Measurements from ENCODE around the gene RASSF6.

The RASSF6 gene

GRCh38 chr4:73663576-73663975, 43.3 kb upstream of the RASSF6 start:
- no peak overlapping the region for H3K27ac ChIP-seq
- no peak overlapping the region for H3K4me2 ChIP-seq (ENCODE audit: low read length)
- no peak for TF ChIP-seq CTCF (IDR thresholded peaks at IDR 0.05)

GRCh38 chr4:73662709-73663546, 42.7 kb upstream of the RASSF6 start:
- TF ChIP-seq CTCF (IDR thresholded peaks at IDR 0.05), result peak; percentile 25
- H3K9me3 ChIP-seq (ENCODE audit: control insufficient read depth, low read length), result no peaks in the 10 kb centered on the region
- no peaks in the 10 kb centered on the region for H3K79me2 ChIP-seq
- H3K36me3 ChIP-seq (ENCODE audit: control insufficient read depth, insufficient read depth, low read length), result no peaks in the 10 kb centered on the region
- no peak overlapping the region for H3K4me2 ChIP-seq (ENCODE audit: low read length)
- H3K27me3 ChIP-seq (ENCODE audit: control insufficient read depth, insufficient read depth, low read length), result no peaks in the 10 kb centered on the region
- H3K4me3 ChIP-seq (ENCODE audit: low read depth, low read length), result no peak overlapping the region
- no peak overlapping the region for H2AFZ ChIP-seq
- H3K27ac ChIP-seq, result no peak overlapping the region
- no peak overlapping the region for H3K9ac ChIP-seq
- no peaks in the 10 kb centered on the region for H3K4me1 ChIP-seq

More at GRCh38 chr4:73663576-73663975, 43.3 kb upstream of the RASSF6 start:
- no peak overlapping the region for H3K4me3 ChIP-seq (ENCODE audit: low read depth, low read length)
- no peaks in the 10 kb centered on the region for H3K4me1 ChIP-seq
- no peaks in the 10 kb centered on the region for H3K79me2 ChIP-seq
- H3K36me3 ChIP-seq (ENCODE audit: control insufficient read depth, insufficient read depth, low read length), result no peaks in the 10 kb centered on the region
- H3K27me3 ChIP-seq (ENCODE audit: control insufficient read depth, insufficient read depth, low read length), result no peaks in the 10 kb centered on the region
- H2AFZ ChIP-seq, result no peak overlapping the region
- no peak overlapping the region for H3K9ac ChIP-seq
- H3K9me3 ChIP-seq (ENCODE audit: control insufficient read depth, low read length), result no peaks in the 10 kb centered on the region

GRCh38 chr4:73661646-73662119, 41.4 kb upstream of the RASSF6 start:
- H3K27ac ChIP-seq, result no peak overlapping the region

GRCh38 chr4:73660808-73661207, 40.6 kb upstream of the RASSF6 start:
- Histone ChIP-seq H3K4me2 (ENCODE audit: low read length) (no peak overlapping the region), H3K9me3 (ENCODE audit: control insufficient read depth, low read length) (no peaks in the 10 kb centered on the region), H3K4me3 (ENCODE audit: low read depth, low read length) (no peak overlapping the region), H3K79me2 (no peaks in the 10 kb centered on the region), H3K27me3 (ENCODE audit: control insufficient read depth, insufficient read depth, low read length) (no peaks in the 10 kb centered on the region), H3K36me3 (ENCODE audit: control insufficient read depth, insufficient read depth, low read length) (no peaks in the 10 kb centered on the region), H3K27ac (no peak overlapping the region), H3K9ac (no peak overlapping the region), H2AFZ (no peak overlapping the region), H3K4me1 (no peaks in the 10 kb centered on the region)
- TF ChIP-seq CTCF (IDR thresholded peaks at IDR 0.05), result no peak

More at GRCh38 chr4:73661646-73662119, 41.4 kb upstream of the RASSF6 start:
- H3K36me3 ChIP-seq (ENCODE audit: control insufficient read depth, insufficient read depth, low read length), result no peaks in the 10 kb centered on the region
- H3K4me1 ChIP-seq, result no peaks in the 10 kb centered on the region
- H3K4me2 ChIP-seq (ENCODE audit: low read length), result no peak overlapping the region
- H2AFZ ChIP-seq, result no peak overlapping the region
- no peaks in the 10 kb centered on the region for H3K9me3 ChIP-seq (ENCODE audit: control insufficient read depth, low read length)
- H3K79me2 ChIP-seq, result no peaks in the 10 kb centered on the region
- H3K27me3 ChIP-seq (ENCODE audit: control insufficient read depth, insufficient read depth, low read length), result no peaks in the 10 kb centered on the region
- no peak for TF ChIP-seq CTCF (IDR thresholded peaks at IDR 0.05)
- H3K4me3 ChIP-seq (ENCODE audit: low read depth, low read length), result no peak overlapping the region
- H3K9ac ChIP-seq, result no peak overlapping the region

All from parathyroid adenoma (tissue), 2 donors.